Measurements from ENCODE around the gene IRF2BPL. TPM values are rescaled to one million over a fixed set of nuclear protein-coding genes. Genes with fewer than 3 reads are reported as not detected.

The IRF2BPL gene
- total and polyA plus RNA-seq, 9 of the 15 experiments (the other 6 are each of a cell fraction or from before 2014, with no cell fraction given) = 0.52 to 21.6 (median 2.5) TPM

DNA sequence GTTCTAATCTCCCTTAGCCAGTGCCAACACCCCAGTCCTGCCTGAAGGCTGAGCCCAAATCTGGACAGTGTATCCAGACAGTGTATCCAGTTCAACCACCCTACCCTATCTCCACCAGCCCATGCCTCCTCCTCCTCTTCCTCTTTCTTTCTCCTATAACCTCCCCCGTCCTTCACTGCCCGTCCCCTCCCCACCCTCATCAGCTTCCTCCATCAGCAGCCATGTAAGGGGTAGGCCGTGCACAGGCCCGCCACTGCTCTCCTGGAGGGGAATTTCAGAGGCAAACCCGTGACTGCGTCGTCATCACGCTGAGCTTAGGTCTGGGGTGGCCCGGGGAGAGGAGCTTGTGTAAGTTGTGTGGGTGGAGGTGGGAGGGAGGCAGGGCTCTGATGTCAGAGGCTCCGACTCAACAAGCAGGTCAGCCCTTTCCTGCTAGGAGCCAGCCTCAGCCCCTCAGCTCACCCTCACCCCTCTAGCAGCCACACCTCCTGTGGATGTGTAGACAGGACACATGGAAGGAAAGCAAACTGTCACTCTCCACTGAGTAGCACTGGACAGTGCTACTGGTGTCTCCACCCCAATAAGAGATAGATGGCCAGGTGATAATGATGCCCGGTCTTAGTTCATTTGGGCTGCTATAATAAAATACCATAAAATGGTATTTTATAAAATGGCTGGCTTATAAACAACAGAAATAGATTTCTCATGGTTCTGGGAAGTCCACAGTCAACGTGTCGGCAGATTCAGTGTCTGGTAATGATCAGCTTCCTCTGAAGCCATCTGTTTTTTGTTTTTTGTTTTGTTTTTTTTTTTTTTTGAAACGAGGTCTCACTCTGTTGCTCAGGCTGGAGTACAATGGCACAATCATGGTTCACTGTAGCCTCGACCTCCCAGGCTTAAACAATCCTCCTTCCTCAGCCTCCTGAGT, 50.5 kb downstream of the IRF2BPL start (continued):
- TF ChIP-seq, protein P1, sequence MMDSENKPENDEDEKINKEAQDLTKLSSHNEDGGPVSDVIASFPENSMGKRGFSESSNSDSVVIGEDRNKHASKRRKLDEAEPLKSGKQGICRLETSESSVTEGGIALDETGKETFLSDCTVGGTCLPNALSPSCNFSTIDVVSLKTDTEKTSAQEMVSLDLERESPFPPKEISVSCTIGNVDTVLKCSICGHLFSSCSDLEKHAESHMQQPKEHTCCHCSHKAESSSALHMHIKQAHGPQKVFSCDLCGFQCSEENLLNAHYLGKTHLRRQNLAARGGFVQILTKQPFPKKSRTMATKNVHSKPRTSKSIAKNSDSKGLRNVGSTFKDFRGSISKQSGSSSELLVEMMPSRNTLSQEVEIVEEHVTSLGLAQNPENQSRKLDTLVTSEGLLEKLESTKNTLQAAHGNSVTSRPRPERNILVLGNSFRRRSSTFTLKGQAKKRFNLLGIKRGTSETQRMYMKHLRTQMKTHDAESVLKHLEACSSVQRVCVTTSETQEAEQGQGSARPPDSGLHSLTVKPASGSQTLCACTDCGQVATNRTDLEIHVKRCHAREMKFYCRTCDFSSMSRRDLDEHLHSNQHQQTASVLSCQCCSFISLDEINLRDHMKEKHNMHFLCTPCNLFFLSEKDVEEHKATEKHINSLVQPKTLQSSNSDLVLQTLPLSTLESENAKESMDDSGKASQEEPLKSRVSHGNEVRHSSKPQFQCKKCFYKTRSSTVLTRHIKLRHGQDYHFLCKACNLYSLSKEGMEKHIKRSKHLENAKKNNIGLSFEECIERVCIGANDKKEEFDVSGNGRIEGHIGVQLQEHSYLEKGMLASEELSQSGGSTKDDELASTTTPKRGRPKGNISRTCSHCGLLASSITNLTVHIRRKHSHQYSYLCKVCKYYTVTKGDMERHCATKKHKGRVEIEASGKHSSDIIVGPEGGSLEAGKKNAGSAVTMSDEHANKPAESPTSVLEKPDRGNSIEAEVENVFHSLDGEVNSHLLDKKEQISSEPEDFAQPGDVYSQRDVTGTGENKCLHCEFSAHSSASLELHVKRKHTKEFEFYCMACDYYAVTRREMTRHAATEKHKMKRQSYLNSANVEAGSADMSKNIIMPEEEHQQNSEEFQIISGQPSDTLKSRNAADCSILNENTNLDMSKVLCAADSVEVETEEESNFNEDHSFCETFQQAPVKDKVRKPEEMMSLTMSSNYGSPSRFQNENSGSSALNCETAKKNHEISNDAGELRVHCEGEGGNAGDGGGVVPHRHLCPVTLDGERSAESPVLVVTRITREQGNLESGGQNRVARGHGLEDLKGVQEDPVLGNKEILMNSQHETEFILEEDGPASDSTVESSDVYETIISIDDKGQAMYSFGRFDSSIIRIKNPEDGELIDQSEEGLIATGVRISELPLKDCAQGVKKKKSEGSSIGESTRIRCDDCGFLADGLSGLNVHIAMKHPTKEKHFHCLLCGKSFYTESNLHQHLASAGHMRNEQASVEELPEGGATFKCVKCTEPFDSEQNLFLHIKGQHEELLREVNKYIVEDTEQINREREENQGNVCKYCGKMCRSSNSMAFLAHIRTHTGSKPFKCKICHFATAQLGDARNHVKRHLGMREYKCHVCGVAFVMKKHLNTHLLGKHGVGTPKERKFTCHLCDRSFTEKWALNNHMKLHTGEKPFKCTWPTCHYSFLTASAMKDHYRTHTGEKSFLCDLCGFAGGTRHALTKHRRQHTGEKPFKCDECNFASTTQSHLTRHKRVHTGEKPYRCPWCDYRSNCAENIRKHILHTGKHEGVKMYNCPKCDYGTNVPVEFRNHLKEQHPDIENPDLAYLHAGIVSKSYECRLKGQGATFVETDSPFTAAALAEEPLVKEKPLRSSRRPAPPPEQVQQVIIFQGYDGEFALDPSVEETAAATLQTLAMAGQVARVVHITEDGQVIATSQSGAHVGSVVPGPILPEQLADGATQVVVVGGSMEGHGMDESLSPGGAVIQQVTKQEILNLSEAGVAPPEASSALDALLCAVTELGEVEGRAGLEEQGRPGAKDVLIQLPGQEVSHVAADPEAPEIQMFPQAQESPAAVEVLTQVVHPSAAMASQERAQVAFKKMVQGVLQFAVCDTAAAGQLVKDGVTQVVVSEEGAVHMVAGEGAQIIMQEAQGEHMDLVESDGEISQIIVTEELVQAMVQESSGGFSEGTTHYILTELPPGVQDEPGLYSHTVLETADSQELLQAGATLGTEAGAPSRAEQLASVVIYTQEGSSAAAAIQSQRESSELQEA (IDR thresholded peaks at IDR 0.05; ENCODE audit: low read depth) = no peak
- no peak for TF ChIP-seq STAT5B (CRISPR knock-in tag; IDR thresholded peaks at IDR 0.05)
- TF ChIP-seq, protein P2, sequence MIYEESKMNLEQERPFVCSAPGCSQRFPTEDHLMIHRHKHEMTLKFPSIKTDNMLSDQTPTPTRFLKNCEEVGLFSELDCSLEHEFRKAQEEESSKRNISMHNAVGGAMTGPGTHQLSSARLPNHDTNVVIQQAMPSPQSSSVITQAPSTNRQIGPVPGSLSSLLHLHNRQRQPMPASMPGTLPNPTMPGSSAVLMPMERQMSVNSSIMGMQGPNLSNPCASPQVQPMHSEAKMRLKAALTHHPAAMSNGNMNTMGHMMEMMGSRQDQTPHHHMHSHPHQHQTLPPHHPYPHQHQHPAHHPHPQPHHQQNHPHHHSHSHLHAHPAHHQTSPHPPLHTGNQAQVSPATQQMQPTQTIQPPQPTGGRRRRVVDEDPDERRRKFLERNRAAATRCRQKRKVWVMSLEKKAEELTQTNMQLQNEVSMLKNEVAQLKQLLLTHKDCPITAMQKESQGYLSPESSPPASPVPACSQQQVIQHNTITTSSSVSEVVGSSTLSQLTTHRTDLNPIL (CRISPR knock-in tag; IDR thresholded peaks at IDR 0.05) = no peak
- TF ChIP-seq ATF3 (IDR thresholded peaks at IDR 0.05) = peak; percentile 76
- no peak for TF ChIP-seq ATF3 (CRISPR knock-in tag; conservative IDR thresholded peaks at IDR 0.05)
- TF ChIP-seq ZBTB5 (IDR thresholded peaks at IDR 0.05) = no peak
- TF ChIP-seq ZKSCAN1 (IDR thresholded peaks at IDR 0.05; ENCODE audit: low read depth, low read length) = no peak
- peak; percentile 70; the same call in 1 of the 2 replicates for TF ChIP-seq MITF (IDR thresholded peaks at IDR 0.05)
- no peak for TF ChIP-seq CHD1 (IDR thresholded peaks at IDR 0.05; ENCODE audit: low read length)
- no peak for TF ChIP-seq PURB (CRISPR knock-in tag; IDR thresholded peaks at IDR 0.05; ENCODE audit: low read depth)
- no peak for TF ChIP-seq FOSL1 (tag; conservative IDR thresholded peaks at IDR 0.05)
- TF ChIP-seq MTA3 (IDR thresholded peaks at IDR 0.05; ENCODE audit: borderline replicate concordance) = no peak
- peak; percentile 67 for TF ChIP-seq ATF7 (IDR thresholded peaks at IDR 0.05)

All from K562 (cell line).